HepG2 (cell line): Measurements from ENCODE around the gene ARFGAP3. TPM values are rescaled to one million over a fixed set of nuclear protein-coding genes. Genes with fewer than 3 reads are reported as not detected.

Experiments used
- CBX1 ChIP-seq: IDR thresholded peaks from one replicate; pipeline ENCODE4 v1.6.1; 2016; ENCODE audit warnings: antibody characterized with exemption, low read depth
- DPF2 ChIP-seq: sonication (generic); formaldehyde crosslinking; IDR thresholded peaks from 2 replicates; pipeline ENCODE4 v1.4.0; 2020; ENCODE audit warnings: mild to moderate bottlenecking, low read depth, missing genetic modification reagents, borderline replicate concordance
- ERF ChIP-seq: IDR thresholded peaks from 2 replicates; pipeline ENCODE4 v1.6.1; 2018; ENCODE audit warnings: missing biosample characterization, missing genetic modification reagents
- GATAD2A ChIP-seq: IDR thresholded peaks from 2 replicates; pipeline ENCODE4 v1.6.1; 2016
- HMG20A ChIP-seq: IDR thresholded peaks from 2 replicates; pipeline ENCODE4 v1.6.1; 2016; ENCODE audit warnings: borderline replicate concordance
- HOXA3 ChIP-seq: sonication (generic); formaldehyde crosslinking; IDR thresholded peaks from 2 replicates; pipeline ENCODE4 v1.5.0; 2020; ENCODE audit warnings: missing genetic modification reagents
- NFE2 ChIP-seq: sonication (generic); formaldehyde crosslinking; IDR thresholded peaks from 2 replicates; pipeline ENCODE4 v1.4.0; 2020; ENCODE audit warnings: missing genetic modification reagents
- NFE2L1 ChIP-seq: sonication (generic); formaldehyde crosslinking; IDR thresholded peaks from 2 replicates; pipeline ENCODE4 v1.4.0; 2020; ENCODE audit warnings: missing genetic modification reagents, mild to moderate bottlenecking, borderline replicate concordance
- SOX5 ChIP-seq: IDR thresholded peaks from 2 replicates; pipeline ENCODE4 v1.6.1; 2016; ENCODE audit warnings: borderline replicate concordance
- THAP9 ChIP-seq: sonication (generic); formaldehyde crosslinking; IDR thresholded peaks from 2 replicates; pipeline ENCODE4; 2020; ENCODE audit warnings: missing genetic modification reagents, mild to moderate bottlenecking, borderline replicate concordance
- ZFP37 ChIP-seq: sonication (generic); formaldehyde crosslinking; IDR thresholded peaks from 2 replicates; pipeline ENCODE4 v1.4.0; 2020; ENCODE audit warnings: missing genetic modification reagents, borderline replicate concordance
- ZNF205 ChIP-seq: IDR thresholded peaks from 2 replicates; pipeline ENCODE4 v1.6.1; 2018; ENCODE audit warnings: missing biosample characterization, missing genetic modification reagents
- ZNF331 ChIP-seq: sonication (generic); formaldehyde crosslinking; IDR thresholded peaks from 2 replicates; pipeline ENCODE4 v1.4.0; 2020; ENCODE audit warnings: missing genetic modification reagents
- ZNF362 ChIP-seq: sonication (generic); formaldehyde crosslinking; IDR thresholded peaks from 2 replicates; pipeline ENCODE4 v1.4.0; 2020; ENCODE audit warnings: missing genetic modification reagents, mild to moderate bottlenecking, borderline replicate concordance
- ZNF574 ChIP-seq: sonication (generic); formaldehyde crosslinking; IDR thresholded peaks from 2 replicates; pipeline ENCODE4 v1.4.0; 2020; ENCODE audit warnings: missing genetic modification reagents
- ZNF646 ChIP-seq: sonication (generic); formaldehyde crosslinking; IDR thresholded peaks from 2 replicates; pipeline ENCODE4 v1.9.0; 2021; ENCODE audit warnings: mild to moderate bottlenecking, missing genetic modification reagents
- ZNF746 ChIP-seq: sonication (generic); formaldehyde crosslinking; IDR thresholded peaks from 2 replicates; pipeline ENCODE4 v1.8.0; 2022; ENCODE audit warnings: mild to moderate bottlenecking, missing genetic modification reagents
- polyA plus RNA-seq, 8 experiments: library from polyadenylated mRNA; depleted of rRNA in 3 of 8; stranded (reverse) in 7 of 8; unstranded in 1 of 8; fragments of >200 nt; fragmentation: Illumina TruSeq in 4 of 8; extraction: Trizol in 4 of 8; gene quantifications; 2 replicates each; pipeline versions ENCODE4 v1.2.1 to v1.2.3, GENCODE V29; 2011 to 2016; ENCODE audit warnings: low read depth in 4 of 8, missing spikeins in 1 of 8, mixed read lengths in 1 of 8; ENCODE audit not compliant: insufficient read depth in 1 of 8
- total RNA-seq, 5 experiments: library from RNA; depleted of rRNA; stranded (reverse); fragments of >200 nt; fragmentation: Illumina TruSeq; extraction: Trizol; gene quantifications; 2 replicates each; pipeline ENCODE4 v1.2.3, GENCODE V29; 2016; ENCODE audit warnings: low read depth in 1 of 5

ARFGAP3 gene
- total and polyA plus RNA-seq, 2 of the 13 experiments (the other 11 are each of a cell fraction or from before 2014, with no cell fraction given): 41.7 to 61.6 TPM

- TF ChIP-seq NFE2 (CRISPR knock-in tag) (peak; percentile 82; the same call in 1 of the 2 replicates), ZNF574 (peak; percentile 47), SOX5 (CRISPR knock-in tag) (peak; percentile 80), ZNF331 (CRISPR knock-in tag) (peak; percentile 55; the same call in 1 of the 2 replicates), ERF (CRISPR knock-in tag) (no peak), HMG20A (CRISPR knock-in tag) (peak; percentile 67; the same call in 1 of the 2 replicates), ZNF205 (peak; percentile 55; the same call in 1 of the 2 replicates), HOXA3 (CRISPR knock-in tag) (peak; percentile 63), CBX1 (peak; percentile 48), ZFP37 (CRISPR knock-in tag) (0 out of 2 replicates have a peak, but pooled peaks have one; percentile 38), ZNF746 (CRISPR knock-in tag) (peak; percentile 73; the same call in 1 of the 2 replicates), ZNF362 (peak; percentile 89), NFE2L1 (no peak), THAP9 (CRISPR knock-in tag) (no peak), ZNF646 (CRISPR knock-in tag) (peak; percentile 48; the same call in 1 of the 2 replicates), GATAD2A (CRISPR knock-in tag) (peak; percentile 67), DPF2 (peak; percentile 77)
Measured at GRCh38 chr22:42754658-42755057, 102.4 kb downstream of the ARFGAP3 start (continued).
